ENCODE results near the gene CHD9. TPM values are rescaled to one million over a fixed set of nuclear protein-coding genes. Genes with fewer than 3 reads are reported as not detected.

Gene CHD9
- total RNA-seq, 1 experiment from 2014 or later, result 26.3 TPM

GRCh38 chr16:53374800-53375199 is 320.0 kb downstream of the CHD9 start:
- CTCF ChIA-PET, result no interaction called here
- no peaks in the 10 kb centered on the region for H4K20me1 ChIP-seq (ENCODE audit: insufficient read depth)
- BruUV-seq (replicated peaks), result no TSS peak
- intact Hi-C loops (cut with micrococcal nuclease; ENCODE audit: unreplicated experiment), result loop anchor here (5.0 kb wide), 1 partner anchor 128 kb away; the partner anchor contains the start of gene AKTIP
- no peak for TF ChIP-seq EZH2 (IDR thresholded peaks at IDR 0.05; ENCODE audit: low read depth)
- TF ChIP-seq CTCF (conservative IDR thresholded peaks at IDR 0.05), result no peak
- POLR2A ChIA-PET (ENCODE audit: unreplicated experiment), result no interaction called here
- no peak overlapping the region for H3K27ac ChIP-seq
- H2AFZ ChIP-seq, result no peak overlapping the region
- DNase-seq, result no peak
- H3K4me1 ChIP-seq (replicated peaks; ENCODE audit: insufficient read depth), result peaks cover 17% of the 10 kb centered on the region
- no peaks in the 10 kb centered on the region for H3K79me2 ChIP-seq (ENCODE audit: low read depth)
- peaks cover 18% of the 10 kb centered on the region for H3F3A ChIP-seq (ENCODE audit: insufficient read depth, low read depth)
- H3K9me2 ChIP-seq (ENCODE audit: insufficient read depth), result no peaks in the 10 kb centered on the region
- H3K36me3 ChIP-seq (ENCODE audit: low read depth), result no peaks in the 10 kb centered on the region
- H3K4me2 ChIP-seq, result peak overlapping the region; percentile 86
- peak overlapping the region; percentile 69; the same call in 1 of the 2 replicates for H3K4me3 ChIP-seq
- H3K9me3 ChIP-seq (ENCODE audit: insufficient read depth, low read depth), result peaks cover 3% of the 10 kb centered on the region; the same call in 1 of the 2 replicates
- 0 out of 2 replicates have a peak, but pooled peaks cover 4% of the 10 kb centered on the region for H3K27me3 ChIP-seq (ENCODE audit: insufficient read depth, low read depth)

DNA sequence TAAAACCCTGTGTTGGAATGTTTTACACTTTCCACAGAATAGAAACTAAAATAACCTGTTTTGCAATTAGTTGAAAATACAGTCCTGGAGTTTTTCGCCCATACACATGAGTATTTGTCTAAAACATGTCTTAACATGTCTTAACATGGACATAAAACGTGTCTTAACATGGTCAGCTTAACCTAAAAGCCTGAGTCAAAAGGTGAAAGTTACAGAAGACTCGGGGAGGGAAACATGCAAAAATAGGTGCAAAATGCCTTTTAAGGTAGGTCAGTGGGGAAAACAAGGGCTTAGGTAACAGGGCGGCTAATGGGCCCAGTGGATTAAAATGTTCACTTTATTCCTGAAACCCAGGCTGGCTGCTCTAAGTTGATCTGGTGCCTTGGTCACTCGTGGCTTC is 323.3 kb downstream of the CHD9 start:
- no peak for DNase-seq
- Histone ChIP-seq H3K4me3 (no peak overlapping the region), H3K79me2 (ENCODE audit: low read depth) (no peaks in the 10 kb centered on the region), H3K9me2 (ENCODE audit: insufficient read depth) (no peaks in the 10 kb centered on the region), H3K4me1 (replicated peaks; ENCODE audit: insufficient read depth) (peaks cover 10% of the 10 kb centered on the region), H2AFZ (no peak overlapping the region), H3K9me3 (ENCODE audit: insufficient read depth, low read depth) (peaks cover 3% of the 10 kb centered on the region; the same call in 1 of the 2 replicates), H3K36me3 (ENCODE audit: low read depth) (no peaks in the 10 kb centered on the region), H3K27me3 (ENCODE audit: insufficient read depth, low read depth) (no peaks in the 10 kb centered on the region), H3F3A (ENCODE audit: insufficient read depth, low read depth) (peaks cover 4% of the 10 kb centered on the region), H3K27ac (no peak overlapping the region), H4K20me1 (ENCODE audit: insufficient read depth) (no peaks in the 10 kb centered on the region), H3K4me2 (no peak overlapping the region)
- POLR2A ChIA-PET (ENCODE audit: unreplicated experiment), result no interaction called here
- intact Hi-C loops (cut with micrococcal nuclease; ENCODE audit: unreplicated experiment), result no loop called here
- CTCF ChIA-PET, result no interaction called here
- TF ChIP-seq EZH2 (IDR thresholded peaks at IDR 0.05; ENCODE audit: low read depth) (no peak), CTCF (conservative IDR thresholded peaks at IDR 0.05) (no peak)
- BruUV-seq (replicated peaks), result no TSS peak

Other genes starting within 250 kb of the CHD9 start
- 1.9 and 2.8 TPM in 2 replicates for gene CHD9NB, start 2.1 kb upstream of the CHD9 start, total RNA-seq (2021)

Data from PC-9 (cell line).